HG03558 (cell line): ENCODE data around the gene ITM2A.

ENCODE experiments used
- ATAC-seq: cut with Tn5 transposase; IDR thresholded peaks from one replicate; pipeline ENCODE4 v1.9.1; 2021; ENCODE audit warnings: moderate number of reproducible peaks; ENCODE audit not compliant: unreplicated experiment; ENCODE audit errors: extremely low read depth

The ITM2A gene

GRCh38 chrX:79366873-79367749, at the start of gene ITM2A:
ITM2A (minus strand) TSS chrX:79367334; CDS start chrX:79367215, 119 bp downstream.
- peak; percentile 43 for ATAC-seq

- no peak for ATAC-seq
Measured at GRCh38 chrX:79415056-79415455, 47.9 kb upstream of the ITM2A start.

GRCh38 chrX:79413963-79414362, 46.8 kb upstream of the ITM2A start:
- ATAC-seq, result no peak

GRCh38 chrX:79412972-79413371, 45.8 kb upstream of the ITM2A start:
- ATAC-seq, result no peak

GRCh38 chrX:79412166-79412565, 45.0 kb upstream of the ITM2A start:
- no peak for ATAC-seq

GRCh38 chrX:79409657-79410056, 42.5 kb upstream of the ITM2A start:
- no peak for ATAC-seq

GRCh38 chrX:79408623-79409322, 41.6 kb upstream of the ITM2A start:
- no peak for ATAC-seq

- ATAC-seq, result no peak
Measured at GRCh38 chrX:79400623-79401022, 33.5 kb upstream of the ITM2A start.

GRCh38 chrX:79375340-79375739, 8.2 kb upstream of the ITM2A start:
- no peak for ATAC-seq

- no peak for ATAC-seq
Measured at GRCh38 chrX:79371640-79372039, 4.5 kb upstream of the ITM2A start.

GRCh38 chrX:79371101-79371500, 4.0 kb upstream of the ITM2A start:
- no peak for ATAC-seq

- ATAC-seq, result no peak
Measured at GRCh38 chrX:79369871-79370270, 2.7 kb upstream of the ITM2A start.

GRCh38 chrX:79368441-79368840, 1.3 kb upstream of the ITM2A start:
- ATAC-seq, result no peak

GRCh38 chrX:79367907-79368306, 773 bp upstream of the ITM2A start:
- no peak for ATAC-seq

- ATAC-seq, result no peak
Measured at GRCh38 chrX:79366556-79366872, 620 bp downstream of the ITM2A start.

- no peak for ATAC-seq
Measured at GRCh38 chrX:79365591-79365990, 1.5 kb downstream of the ITM2A start.

GRCh38 chrX:79364306-79364705, 2.8 kb downstream of the ITM2A start:
- no peak for ATAC-seq

- ATAC-seq, result no peak
Measured at GRCh38 chrX:79361192-79361870, 5.8 kb downstream of the ITM2A start.

GRCh38 chrX:79336869-79337815, 30.0 kb downstream of the ITM2A start:
- ATAC-seq, result no peak

GRCh38 chrX:79330022-79330421, 37.1 kb downstream of the ITM2A start:
- no peak for ATAC-seq
